ENCODE data around the gene SLC24A1.

The SLC24A1 gene

DNA sequence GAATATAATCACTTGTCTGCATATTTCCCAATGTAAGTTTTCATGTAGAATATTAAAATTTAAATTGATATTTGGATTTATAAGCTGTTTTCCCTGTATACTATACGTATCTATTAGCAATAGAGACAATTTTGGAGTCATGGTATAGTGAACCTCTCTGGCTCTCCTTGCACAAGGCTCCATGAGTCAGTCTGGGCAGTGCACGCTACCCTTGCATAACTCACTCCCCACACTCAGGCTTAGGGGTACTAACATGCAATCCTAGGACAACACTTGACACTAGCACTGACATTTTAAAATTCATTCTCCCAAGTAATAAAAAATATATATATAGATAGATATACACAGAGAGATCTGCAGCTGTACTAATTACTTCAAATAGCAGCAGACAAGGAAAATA is 39.2 kb downstream of the SLC24A1 start:
- no peak overlapping the region for H3K4me3 ChIP-seq (ENCODE audit: low read depth, low read length)
- TF ChIP-seq, protein P1, sequence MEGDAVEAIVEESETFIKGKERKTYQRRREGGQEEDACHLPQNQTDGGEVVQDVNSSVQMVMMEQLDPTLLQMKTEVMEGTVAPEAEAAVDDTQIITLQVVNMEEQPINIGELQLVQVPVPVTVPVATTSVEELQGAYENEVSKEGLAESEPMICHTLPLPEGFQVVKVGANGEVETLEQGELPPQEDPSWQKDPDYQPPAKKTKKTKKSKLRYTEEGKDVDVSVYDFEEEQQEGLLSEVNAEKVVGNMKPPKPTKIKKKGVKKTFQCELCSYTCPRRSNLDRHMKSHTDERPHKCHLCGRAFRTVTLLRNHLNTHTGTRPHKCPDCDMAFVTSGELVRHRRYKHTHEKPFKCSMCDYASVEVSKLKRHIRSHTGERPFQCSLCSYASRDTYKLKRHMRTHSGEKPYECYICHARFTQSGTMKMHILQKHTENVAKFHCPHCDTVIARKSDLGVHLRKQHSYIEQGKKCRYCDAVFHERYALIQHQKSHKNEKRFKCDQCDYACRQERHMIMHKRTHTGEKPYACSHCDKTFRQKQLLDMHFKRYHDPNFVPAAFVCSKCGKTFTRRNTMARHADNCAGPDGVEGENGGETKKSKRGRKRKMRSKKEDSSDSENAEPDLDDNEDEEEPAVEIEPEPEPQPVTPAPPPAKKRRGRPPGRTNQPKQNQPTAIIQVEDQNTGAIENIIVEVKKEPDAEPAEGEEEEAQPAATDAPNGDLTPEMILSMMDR (IDR thresholded peaks at IDR 0.05; ENCODE audit: borderline replicate concordance, insufficient read depth, low read depth, low read length) = no peak

DNA sequence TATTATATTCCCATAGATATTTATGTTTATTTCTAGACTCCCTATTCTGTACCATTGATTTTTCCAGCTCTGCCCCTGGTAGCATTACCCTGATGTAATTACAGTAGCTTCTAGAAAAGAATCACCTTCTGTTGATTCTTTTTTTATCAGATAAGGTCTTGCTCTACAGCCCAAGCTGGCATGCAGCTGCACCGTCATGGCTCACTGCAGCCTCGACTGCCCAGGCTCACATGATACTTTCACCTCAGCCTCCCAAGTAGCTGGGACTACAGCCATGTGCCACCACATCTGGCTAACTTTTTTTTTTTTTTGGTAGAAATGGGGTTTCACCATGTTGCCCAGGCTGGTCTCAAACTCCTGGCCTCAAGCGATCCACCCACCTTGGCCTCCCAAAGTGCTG is 41.8 kb downstream of the SLC24A1 start:
- TF ChIP-seq, protein P1 (IDR thresholded peaks at IDR 0.05; ENCODE audit: borderline replicate concordance, insufficient read depth, low read depth, low read length) = no peak
- H3K4me3 ChIP-seq (ENCODE audit: low read depth, low read length) = no peak overlapping the region

DNA sequence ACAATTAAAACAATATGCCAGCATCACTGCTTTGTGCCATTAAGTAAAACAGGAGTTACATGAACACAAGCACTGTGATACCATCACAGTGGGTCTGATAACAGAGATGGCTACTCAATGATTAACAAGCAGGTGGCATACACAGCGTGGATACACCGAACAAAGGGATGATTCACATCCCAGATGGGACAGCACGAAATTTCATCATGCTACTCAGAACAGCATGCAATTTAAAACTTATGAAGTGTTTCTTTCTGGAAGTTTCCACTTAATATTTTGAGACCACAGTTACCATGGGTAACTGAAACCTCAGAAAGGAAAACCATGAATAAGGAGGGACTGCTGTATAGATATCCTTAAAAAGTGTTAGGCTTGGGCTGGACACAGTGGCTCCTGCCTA is 44.5 kb downstream of the SLC24A1 start:
- TF ChIP-seq, protein P1 (IDR thresholded peaks at IDR 0.05; ENCODE audit: borderline replicate concordance, insufficient read depth, low read depth, low read length) = no peak

DNA sequence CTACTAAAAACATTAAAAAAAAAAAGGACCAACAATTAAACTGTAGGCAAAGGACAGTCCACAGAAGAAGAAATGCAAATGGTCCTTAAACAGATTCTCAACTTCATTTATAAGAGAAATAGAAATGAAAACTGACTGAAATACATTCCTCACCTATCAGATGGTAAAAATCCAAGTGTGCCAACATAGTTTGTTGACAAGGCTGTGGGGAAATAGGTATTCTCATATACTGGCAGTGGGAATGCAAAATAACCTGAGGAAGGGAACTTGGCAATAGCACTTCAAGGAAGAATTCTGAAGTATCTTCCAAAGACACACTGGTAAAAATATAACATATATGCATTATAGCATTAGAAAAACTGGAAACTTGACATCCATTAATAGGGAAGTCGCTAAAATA is 53.8 kb downstream of the SLC24A1 start:
- TF ChIP-seq, protein P1 (IDR thresholded peaks at IDR 0.05; ENCODE audit: borderline replicate concordance, insufficient read depth, low read depth, low read length) = no peak

More for the DNA sequence above, 44.5 kb downstream of the SLC24A1 start:
- no peak overlapping the region for H3K4me3 ChIP-seq (ENCODE audit: low read depth, low read length)

DNA sequence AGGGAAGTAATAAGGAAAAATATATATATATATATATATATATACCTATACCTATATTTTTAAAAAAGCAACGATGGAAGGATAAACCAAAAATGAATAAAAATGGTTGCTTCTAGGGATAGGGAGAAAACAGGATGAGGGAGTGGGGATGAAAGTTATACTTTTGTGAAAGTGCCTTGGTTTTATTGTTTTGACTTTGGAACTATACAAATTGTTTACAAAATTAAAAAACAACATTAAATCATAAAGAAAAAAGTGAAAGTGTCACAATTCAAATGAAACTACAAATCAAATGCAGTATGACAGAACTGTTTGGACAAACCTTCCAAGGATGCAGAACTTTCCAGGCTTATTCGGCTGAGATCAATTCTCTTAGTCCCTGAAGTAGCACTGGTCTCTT is 54.4 kb downstream of the SLC24A1 start:
- TF ChIP-seq, protein P1 (IDR thresholded peaks at IDR 0.05; ENCODE audit: borderline replicate concordance, insufficient read depth, low read depth, low read length) = no peak
- H3K4me3 ChIP-seq (ENCODE audit: low read depth, low read length) = no peak overlapping the region

More for the DNA sequence above, 53.8 kb downstream of the SLC24A1 start:
- no peak overlapping the region for H3K4me3 ChIP-seq (ENCODE audit: low read depth, low read length)

DNA sequence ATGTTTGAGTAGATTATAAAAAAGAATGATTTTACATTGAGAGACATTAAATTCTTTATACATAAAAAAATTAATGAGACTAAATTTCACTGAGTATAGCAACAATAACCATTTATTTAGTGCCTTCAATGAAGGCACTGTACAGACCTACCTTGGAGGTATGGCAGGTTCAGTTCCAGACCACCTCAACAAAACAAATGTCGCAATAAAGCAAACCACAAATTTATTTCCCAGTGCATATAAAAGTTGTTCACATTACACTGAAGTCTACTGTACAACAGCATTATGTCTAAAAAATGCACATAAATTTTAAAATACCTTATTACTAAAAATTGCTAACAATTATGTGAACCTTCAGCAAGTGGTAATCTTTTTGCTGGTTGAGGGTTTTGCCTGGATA is 58.8 kb downstream of the SLC24A1 start:
- TF ChIP-seq, protein P1 (IDR thresholded peaks at IDR 0.05; ENCODE audit: borderline replicate concordance, insufficient read depth, low read depth, low read length) = no peak
- no peak overlapping the region for H3K4me3 ChIP-seq (ENCODE audit: low read depth, low read length)

DNA sequence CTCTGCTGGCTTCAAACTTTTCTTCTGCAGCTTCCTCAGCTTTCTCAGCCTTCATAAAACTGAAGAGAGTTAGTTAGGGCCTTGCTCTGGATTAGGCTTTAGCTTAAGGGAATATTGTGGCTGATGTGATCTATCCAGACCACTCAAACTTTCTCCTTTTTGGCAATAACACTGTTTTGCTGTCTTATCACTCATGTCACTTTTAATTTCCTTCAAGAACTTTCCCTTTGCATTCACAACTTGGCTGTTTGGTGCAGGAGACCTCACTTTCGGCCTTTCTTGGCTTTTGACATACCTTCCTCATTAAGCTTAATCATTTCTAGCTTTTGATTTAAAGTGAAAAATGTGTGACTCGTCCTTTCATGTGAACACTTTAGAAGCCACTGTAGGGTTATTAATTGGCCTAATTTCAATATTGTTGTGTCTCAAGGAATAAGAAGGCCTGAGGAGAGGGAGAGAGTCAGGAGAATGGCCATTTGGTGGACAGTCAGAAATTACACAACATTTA is 60.7 kb downstream of the SLC24A1 start:
- H3K4me3 ChIP-seq (ENCODE audit: low read depth, low read length) = no peak overlapping the region
- TF ChIP-seq, protein P1 (IDR thresholded peaks at IDR 0.05; ENCODE audit: borderline replicate concordance, insufficient read depth, low read depth, low read length) = no peak

Data from GM12875 (cell line).